GM18511 (cell line): ENCODE data around the gene GPR160.
"Not testable (repeated sequence)": the region's sequence is repeated elsewhere in the genome, so short reads cannot be mapped to it uniquely, and the experiment has no call there.

Experiments used
- ATAC-seq: cut with Tn5 transposase; IDR thresholded peaks from one replicate; pipeline ENCODE4 v1.9.1; 2021; ENCODE audit warnings: mild to moderate bottlenecking, moderate library complexity; ENCODE audit not compliant: unreplicated experiment

GPR160 gene

GRCh38 chr3:170109579-170110293 is 71.9 kb downstream of the GPR160 start:
- ATAC-seq, result no peak

DNA sequence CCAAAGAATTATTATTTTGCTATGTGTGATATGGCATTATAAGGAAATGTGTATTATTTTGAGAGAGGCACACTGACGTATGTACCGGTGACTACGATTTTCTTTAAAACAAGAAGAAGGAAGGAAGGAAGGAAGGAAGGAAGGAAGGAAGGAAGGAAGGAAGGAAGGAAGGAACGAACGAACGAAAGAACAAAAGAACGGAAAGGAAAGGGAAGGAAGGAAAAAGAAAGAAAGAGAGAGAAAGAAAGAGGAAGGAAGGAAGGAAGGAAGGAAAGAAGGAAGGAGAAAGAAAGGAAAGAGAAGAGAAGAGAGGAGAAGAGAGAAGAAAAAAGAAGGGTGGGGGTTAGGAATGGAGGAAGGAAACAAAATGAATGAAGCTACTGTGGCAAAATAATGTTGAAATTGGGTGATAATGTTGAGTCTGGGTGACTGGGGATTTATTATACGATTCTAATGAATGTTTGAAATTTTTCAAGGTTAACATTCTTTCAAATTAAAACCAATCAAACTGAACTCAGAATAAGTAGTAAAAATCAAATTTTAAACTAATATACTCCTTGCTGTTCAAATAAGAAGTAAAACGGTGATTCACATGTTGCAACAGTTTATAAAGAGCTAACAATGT is 73.5 kb downstream of the GPR160 start:
- ATAC-seq, result no peak

DNA sequence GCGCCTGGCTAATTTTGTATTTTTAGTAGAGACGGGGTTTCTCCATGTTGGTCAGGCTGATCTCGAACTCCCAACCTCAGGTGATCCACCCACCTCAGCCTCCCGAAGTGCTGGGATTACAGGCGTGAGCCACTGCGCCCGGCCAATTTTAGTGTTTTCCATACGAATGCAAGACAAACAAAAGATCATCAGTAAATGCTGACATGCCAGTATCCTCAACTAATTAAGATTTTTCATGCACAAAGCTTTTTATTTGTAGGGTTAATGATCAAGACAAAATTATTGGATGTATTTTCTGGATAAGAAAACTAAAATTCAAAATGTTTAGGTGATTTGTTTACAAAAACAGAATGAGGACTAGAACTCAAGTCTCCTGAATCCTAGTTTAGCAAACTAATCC is 76.4 kb downstream of the GPR160 start:
- not testable (repeated sequence) for ATAC-seq

- no peak for ATAC-seq
Observed at GRCh38 chr3:170117134-170117533, 79.3 kb downstream of the GPR160 start.

- peak; percentile 93 for ATAC-seq
Observed at GRCh38 chr3:170128259-170128976, 90.6 kb downstream of the GPR160 start.

DNA sequence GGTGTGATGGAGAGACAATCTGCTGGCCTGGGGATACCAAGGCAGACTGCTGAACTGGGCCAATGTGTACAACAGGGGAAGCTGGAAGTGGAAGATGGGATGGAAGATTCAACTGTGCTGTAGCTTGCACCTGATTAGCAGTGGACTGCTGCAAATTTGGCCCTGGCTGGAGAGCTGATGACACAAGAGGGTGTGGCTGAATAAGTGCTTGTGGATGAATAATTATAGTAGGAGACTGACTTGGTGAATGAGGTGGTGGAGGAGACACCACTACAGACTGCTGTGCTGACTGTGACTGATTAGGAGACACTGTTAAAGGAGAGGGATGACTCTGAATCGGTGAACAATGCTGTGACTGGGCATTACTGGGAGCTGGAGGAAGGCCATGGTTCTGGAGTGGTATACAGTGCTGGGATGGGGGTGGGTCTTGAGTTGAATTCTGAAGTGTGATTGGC is 91.2 kb downstream of the GPR160 start:
- peak; percentile 63 for ATAC-seq

GRCh38 chr3:170130532-170130931 is 92.7 kb downstream of the GPR160 start:
- no peak for ATAC-seq

DNA sequence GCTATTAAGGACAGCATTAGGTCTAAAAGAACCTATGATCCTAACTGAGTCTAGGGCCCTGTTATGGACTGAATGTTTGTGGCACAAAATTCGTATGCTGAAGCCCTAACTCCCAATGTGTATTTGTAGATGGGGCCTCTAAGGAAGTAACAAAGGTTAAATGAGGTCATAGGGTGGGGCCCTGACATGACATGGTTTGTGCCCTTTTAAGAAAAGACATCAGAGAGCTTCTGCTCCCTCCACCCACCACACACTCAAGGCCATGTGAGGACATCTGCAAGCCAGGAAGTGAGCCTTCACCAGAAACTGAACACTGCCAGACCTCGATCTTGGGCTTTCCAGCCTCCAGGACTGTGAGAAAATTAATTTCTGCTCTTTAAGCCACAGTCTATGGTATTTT is 94.5 kb downstream of the GPR160 start:
- ATAC-seq, result no peak
